ENCODE results near the gene TRAFD1. TPM values are rescaled to one million over a fixed set of nuclear protein-coding genes. Genes with fewer than 3 reads are reported as not detected.

Gene TRAFD1
- total and polyA plus RNA-seq, 9 of the 15 experiments (the other 6 are each of a cell fraction or from before 2014, with no cell fraction given) = 41.3 to 85.5 (median 54.5) TPM

DNA sequence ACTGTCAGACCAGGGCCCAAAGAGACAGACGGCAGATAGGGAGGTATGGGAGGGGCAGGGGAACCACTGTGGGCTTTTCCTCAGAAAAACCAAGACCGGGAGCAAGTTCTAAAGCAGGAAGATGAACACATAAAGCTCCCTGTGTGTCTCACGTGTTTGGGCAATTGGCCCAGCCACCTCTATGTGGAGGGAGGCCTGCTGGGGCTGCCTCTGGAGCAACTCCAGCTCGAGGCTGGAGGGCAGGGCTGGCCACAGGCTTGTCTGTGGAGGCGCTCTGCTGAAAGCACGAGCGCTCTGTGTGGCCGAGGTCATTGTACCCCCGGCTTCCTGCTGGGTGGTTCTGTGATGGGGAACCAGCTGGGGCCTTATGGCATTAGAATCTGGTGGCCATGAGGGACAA lies 36.4 kb downstream of the TRAFD1 start:
- FAIRE-seq = no peak
- ChIA-PET CTCF (ENCODE audit: low intra/inter-chr PET ratio) (no interaction called here), POLR2A (interaction anchor here (0.7 kb wide), 1 partner anchor 35 kb away, joined by 4 read pairs; no protein-coding TSS in a partner anchor)
- peaks cover 41% of the 10 kb centered on the region; the same call in 2 of the 3 replicates for H3K36me3 ChIP-seq (ENCODE audit: control insufficient read depth, insufficient read depth, low read length)
- 82% methylated on average over 9 of the region's 9 CpGs for WGBS (ENCODE audit: insufficient coverage, low coverage, missing lambda C conversion rate)
- in situ Hi-C loops (cut with MboI) (no loop called here), intact Hi-C loops (cut with micrococcal nuclease) (no loop called here)
- no TSS peak for BruUV-seq (replicated peaks)
- no peak overlapping the region for H3K4me2 ChIP-seq (ENCODE audit: insufficient read depth, low read length)
- no peak overlapping the region for H3K9ac ChIP-seq (ENCODE audit: insufficient read depth in 1 of 2, low read depth in 2 of 2, low read length in 2 of 2)
- H3K9me3 ChIP-seq (replicated peaks; ENCODE audit: control insufficient read depth, insufficient read depth, low read depth, low read length) = peaks cover 9% of the 10 kb centered on the region
- no peak overlapping the region for H3K27ac ChIP-seq (ENCODE audit: extremely low read depth, low read depth, low read length)
- TF ChIP-seq, protein P1, sequence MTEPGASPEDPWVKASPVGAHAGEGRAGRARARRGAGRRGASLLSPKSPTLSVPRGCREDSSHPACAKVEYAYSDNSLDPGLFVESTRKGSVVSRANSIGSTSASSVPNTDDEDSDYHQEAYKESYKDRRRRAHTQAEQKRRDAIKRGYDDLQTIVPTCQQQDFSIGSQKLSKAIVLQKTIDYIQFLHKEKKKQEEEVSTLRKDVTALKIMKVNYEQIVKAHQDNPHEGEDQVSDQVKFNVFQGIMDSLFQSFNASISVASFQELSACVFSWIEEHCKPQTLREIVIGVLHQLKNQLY (CRISPR knock-in tag; conservative IDR thresholded peaks at IDR 0.05) = no peak
- TF ChIP-seq, protein P2, sequence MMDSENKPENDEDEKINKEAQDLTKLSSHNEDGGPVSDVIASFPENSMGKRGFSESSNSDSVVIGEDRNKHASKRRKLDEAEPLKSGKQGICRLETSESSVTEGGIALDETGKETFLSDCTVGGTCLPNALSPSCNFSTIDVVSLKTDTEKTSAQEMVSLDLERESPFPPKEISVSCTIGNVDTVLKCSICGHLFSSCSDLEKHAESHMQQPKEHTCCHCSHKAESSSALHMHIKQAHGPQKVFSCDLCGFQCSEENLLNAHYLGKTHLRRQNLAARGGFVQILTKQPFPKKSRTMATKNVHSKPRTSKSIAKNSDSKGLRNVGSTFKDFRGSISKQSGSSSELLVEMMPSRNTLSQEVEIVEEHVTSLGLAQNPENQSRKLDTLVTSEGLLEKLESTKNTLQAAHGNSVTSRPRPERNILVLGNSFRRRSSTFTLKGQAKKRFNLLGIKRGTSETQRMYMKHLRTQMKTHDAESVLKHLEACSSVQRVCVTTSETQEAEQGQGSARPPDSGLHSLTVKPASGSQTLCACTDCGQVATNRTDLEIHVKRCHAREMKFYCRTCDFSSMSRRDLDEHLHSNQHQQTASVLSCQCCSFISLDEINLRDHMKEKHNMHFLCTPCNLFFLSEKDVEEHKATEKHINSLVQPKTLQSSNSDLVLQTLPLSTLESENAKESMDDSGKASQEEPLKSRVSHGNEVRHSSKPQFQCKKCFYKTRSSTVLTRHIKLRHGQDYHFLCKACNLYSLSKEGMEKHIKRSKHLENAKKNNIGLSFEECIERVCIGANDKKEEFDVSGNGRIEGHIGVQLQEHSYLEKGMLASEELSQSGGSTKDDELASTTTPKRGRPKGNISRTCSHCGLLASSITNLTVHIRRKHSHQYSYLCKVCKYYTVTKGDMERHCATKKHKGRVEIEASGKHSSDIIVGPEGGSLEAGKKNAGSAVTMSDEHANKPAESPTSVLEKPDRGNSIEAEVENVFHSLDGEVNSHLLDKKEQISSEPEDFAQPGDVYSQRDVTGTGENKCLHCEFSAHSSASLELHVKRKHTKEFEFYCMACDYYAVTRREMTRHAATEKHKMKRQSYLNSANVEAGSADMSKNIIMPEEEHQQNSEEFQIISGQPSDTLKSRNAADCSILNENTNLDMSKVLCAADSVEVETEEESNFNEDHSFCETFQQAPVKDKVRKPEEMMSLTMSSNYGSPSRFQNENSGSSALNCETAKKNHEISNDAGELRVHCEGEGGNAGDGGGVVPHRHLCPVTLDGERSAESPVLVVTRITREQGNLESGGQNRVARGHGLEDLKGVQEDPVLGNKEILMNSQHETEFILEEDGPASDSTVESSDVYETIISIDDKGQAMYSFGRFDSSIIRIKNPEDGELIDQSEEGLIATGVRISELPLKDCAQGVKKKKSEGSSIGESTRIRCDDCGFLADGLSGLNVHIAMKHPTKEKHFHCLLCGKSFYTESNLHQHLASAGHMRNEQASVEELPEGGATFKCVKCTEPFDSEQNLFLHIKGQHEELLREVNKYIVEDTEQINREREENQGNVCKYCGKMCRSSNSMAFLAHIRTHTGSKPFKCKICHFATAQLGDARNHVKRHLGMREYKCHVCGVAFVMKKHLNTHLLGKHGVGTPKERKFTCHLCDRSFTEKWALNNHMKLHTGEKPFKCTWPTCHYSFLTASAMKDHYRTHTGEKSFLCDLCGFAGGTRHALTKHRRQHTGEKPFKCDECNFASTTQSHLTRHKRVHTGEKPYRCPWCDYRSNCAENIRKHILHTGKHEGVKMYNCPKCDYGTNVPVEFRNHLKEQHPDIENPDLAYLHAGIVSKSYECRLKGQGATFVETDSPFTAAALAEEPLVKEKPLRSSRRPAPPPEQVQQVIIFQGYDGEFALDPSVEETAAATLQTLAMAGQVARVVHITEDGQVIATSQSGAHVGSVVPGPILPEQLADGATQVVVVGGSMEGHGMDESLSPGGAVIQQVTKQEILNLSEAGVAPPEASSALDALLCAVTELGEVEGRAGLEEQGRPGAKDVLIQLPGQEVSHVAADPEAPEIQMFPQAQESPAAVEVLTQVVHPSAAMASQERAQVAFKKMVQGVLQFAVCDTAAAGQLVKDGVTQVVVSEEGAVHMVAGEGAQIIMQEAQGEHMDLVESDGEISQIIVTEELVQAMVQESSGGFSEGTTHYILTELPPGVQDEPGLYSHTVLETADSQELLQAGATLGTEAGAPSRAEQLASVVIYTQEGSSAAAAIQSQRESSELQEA (IDR thresholded peaks at IDR 0.05; ENCODE audit: low read depth) = no peak
- TF ChIP-seq EP300 (IDR thresholded peaks at IDR 0.05; ENCODE audit: low read length) = no peak
- no peak for TF ChIP-seq SAP30 (IDR thresholded peaks at IDR 0.05; ENCODE audit: borderline replicate concordance, insufficient read depth, low read depth, low read length, poor library complexity, severe bottlenecking)
- no peak for TF ChIP-seq SMARCE1 (IDR thresholded peaks at IDR 0.05)
- no peak for TF ChIP-seq ZSCAN29 (IDR thresholded peaks at IDR 0.05)
- no peak for TF ChIP-seq MEF2D (tag; conservative IDR thresholded peaks at IDR 0.05; ENCODE audit: low read depth)
- no peak for TF ChIP-seq HNRNPL (IDR thresholded peaks at IDR 0.05; ENCODE audit: low read depth, low read length)
- TF ChIP-seq, protein P3, sequence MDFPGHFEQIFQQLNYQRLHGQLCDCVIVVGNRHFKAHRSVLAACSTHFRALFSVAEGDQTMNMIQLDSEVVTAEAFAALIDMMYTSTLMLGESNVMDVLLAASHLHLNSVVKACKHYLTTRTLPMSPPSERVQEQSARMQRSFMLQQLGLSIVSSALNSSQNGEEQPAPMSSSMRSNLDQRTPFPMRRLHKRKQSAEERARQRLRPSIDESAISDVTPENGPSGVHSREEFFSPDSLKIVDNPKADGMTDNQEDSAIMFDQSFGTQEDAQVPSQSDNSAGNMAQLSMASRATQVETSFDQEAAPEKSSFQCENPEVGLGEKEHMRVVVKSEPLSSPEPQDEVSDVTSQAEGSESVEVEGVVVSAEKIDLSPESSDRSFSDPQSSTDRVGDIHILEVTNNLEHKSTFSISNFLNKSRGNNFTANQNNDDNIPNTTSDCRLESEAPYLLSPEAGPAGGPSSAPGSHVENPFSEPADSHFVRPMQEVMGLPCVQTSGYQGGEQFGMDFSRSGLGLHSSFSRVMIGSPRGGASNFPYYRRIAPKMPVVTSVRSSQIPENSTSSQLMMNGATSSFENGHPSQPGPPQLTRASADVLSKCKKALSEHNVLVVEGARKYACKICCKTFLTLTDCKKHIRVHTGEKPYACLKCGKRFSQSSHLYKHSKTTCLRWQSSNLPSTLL (IDR thresholded peaks at IDR 0.05) = no peak
- TF ChIP-seq ZNF75A (CRISPR knock-in tag; IDR thresholded peaks at IDR 0.05) = no peak
- no peak for TF ChIP-seq RBM17 (IDR thresholded peaks at IDR 0.05; ENCODE audit: borderline replicate concordance, low read depth, low read length)
- no peaks in the 10 kb centered on the region for H3K9me1 ChIP-seq (ENCODE audit: control insufficient read depth, insufficient read depth, low read length)
- no peak overlapping the region for H3K4me3 ChIP-seq
- DNase-seq (ENCODE audit: extremely low read depth in 1 of 4, low spot score in 3 of 4) = no peak
- H3K4me1 ChIP-seq (replicated peaks in 1 of 2; ENCODE audit: control insufficient read depth in 2 of 2, insufficient read depth in 2 of 2, low read length in 2 of 2) = peaks cover 0 to 8% of the 10 kb centered on the region in 2 experiments; a peak in 1 of 5 replicates
- no peaks in the 10 kb centered on the region for H4K20me1 ChIP-seq (replicated peaks; ENCODE audit: control insufficient read depth, insufficient read depth, low read length)
- ATAC-seq = no peak
- no peaks in the 10 kb centered on the region for H3K27me3 ChIP-seq (ENCODE audit: control insufficient read depth in 2 of 2, insufficient read depth in 2 of 2, low read length in 2 of 2)
- H2AFZ ChIP-seq (ENCODE audit: low read depth, low read length) = no peak overlapping the region
- no peaks in the 10 kb centered on the region for H3K79me2 ChIP-seq (ENCODE audit: control insufficient read depth, insufficient read depth, low read length)
